ENCODE results near the gene SSBP1. TPM values are rescaled to one million over a fixed set of nuclear protein-coding genes. Genes with fewer than 3 reads are reported as not detected.
A peak's percentile ranks its signal among the peaks of the same experiment; 100 is the strongest.
"Not testable (repeated sequence)": the region's sequence is repeated elsewhere in the genome, so short reads cannot be mapped to it uniquely, and the experiment has no call there.

Gene SSBP1
- total RNA-seq: 77.5 TPM

GRCh38 chr7:141737836-141738591 lies at the start of gene SSBP1:
Gene SSBP1 (plus strand): TSS chr7:141738358. CDS start chr7:141739167, 809 bp downstream.
- peak; percentile 91 for FAIRE-seq
- DNase-seq (ENCODE audit: low spot score in 2 of 2): peak; percentile 60 to 78

- not testable (repeated sequence) for FAIRE-seq
Observed at GRCh38 chr7:141689072-141689825, 48.9 kb upstream of the SSBP1 start.

GRCh38 chr7:141691540-141691939 lies 46.6 kb upstream of the SSBP1 start:
- no peak for DNase-seq (ENCODE audit: low spot score in 2 of 2)
- no peak for FAIRE-seq

More at GRCh38 chr7:141689072-141689825, 48.9 kb upstream of the SSBP1 start:
- not testable (repeated sequence) for DNase-seq (ENCODE audit: low spot score in 2 of 2)

- FAIRE-seq: no peak
- DNase-seq (ENCODE audit: low spot score in 2 of 2): no peak
Observed at GRCh38 chr7:141691961-141692360, 46.2 kb upstream of the SSBP1 start.

- no peak for DNase-seq (ENCODE audit: low spot score in 2 of 2)
- FAIRE-seq: no peak
Observed at GRCh38 chr7:141693082-141693481, 45.1 kb upstream of the SSBP1 start.

GRCh38 chr7:141695803-141696289 lies 42.3 kb upstream of the SSBP1 start:
- DNase-seq (ENCODE audit: low spot score in 2 of 2): no peak
- no peak for FAIRE-seq

GRCh38 chr7:141696348-141696747 lies 41.8 kb upstream of the SSBP1 start:
- no peak for FAIRE-seq

GRCh38 chr7:141697211-141697871 lies 40.8 kb upstream of the SSBP1 start:
- no peak for DNase-seq (ENCODE audit: low spot score in 2 of 2)
- FAIRE-seq: no peak

More at GRCh38 chr7:141696348-141696747, 41.8 kb upstream of the SSBP1 start:
- no peak for DNase-seq (ENCODE audit: low spot score in 2 of 2)

- DNase-seq (ENCODE audit: low spot score in 2 of 2) (no peak), FAIRE-seq (no peak)
Observed at GRCh38 chr7:141698247-141699015, 39.7 kb upstream of the SSBP1 start.

- DNase-seq (ENCODE audit: low spot score in 2 of 2) (no peak), FAIRE-seq (no peak)
Observed at GRCh38 chr7:141699860-141700259, 38.3 kb upstream of the SSBP1 start.

- no peak for DNase-seq (ENCODE audit: low spot score in 2 of 2)
- no peak for FAIRE-seq
Observed at GRCh38 chr7:141700296-141700847, 37.8 kb upstream of the SSBP1 start.

GRCh38 chr7:141700848-141701371 lies 37.2 kb upstream of the SSBP1 start:
- FAIRE-seq (no peak), DNase-seq (ENCODE audit: low spot score in 2 of 2) (peak in 1 of 2 donors; percentile 31)

- DNase-seq (ENCODE audit: low spot score in 2 of 2): peak; percentile 47 to 68
- FAIRE-seq: no peak
Observed at GRCh38 chr7:141701489-141702046, 36.6 kb upstream of the SSBP1 start.

GRCh38 chr7:141702047-141702567 lies 36.1 kb upstream of the SSBP1 start, which contains the start of gene DENND11:
Gene DENND11 (minus strand): TSS chr7:141702166. CDS start chr7:141702153, 13 bp downstream.
- DNase-seq (ENCODE audit: low spot score in 2 of 2) (peak; percentile 74 to 80), FAIRE-seq (no peak)

GRCh38 chr7:141702892-141703291 lies 35.3 kb upstream of the SSBP1 start:
- FAIRE-seq: no peak
- DNase-seq (ENCODE audit: low spot score in 2 of 2): no peak

GRCh38 chr7:141704112-141704511 lies 34.0 kb upstream of the SSBP1 start:
- no peak for DNase-seq (ENCODE audit: low spot score in 2 of 2)
- no peak for FAIRE-seq

- DNase-seq (ENCODE audit: low spot score in 2 of 2) (no peak), FAIRE-seq (no peak)
Observed at GRCh38 chr7:141704741-141705140, 33.4 kb upstream of the SSBP1 start.

- DNase-seq (ENCODE audit: low spot score in 2 of 2) (no peak), FAIRE-seq (no peak)
Observed at GRCh38 chr7:141706239-141707064, 31.7 kb upstream of the SSBP1 start.
